Measurements from ENCODE around the gene DNAI4.

DNA sequence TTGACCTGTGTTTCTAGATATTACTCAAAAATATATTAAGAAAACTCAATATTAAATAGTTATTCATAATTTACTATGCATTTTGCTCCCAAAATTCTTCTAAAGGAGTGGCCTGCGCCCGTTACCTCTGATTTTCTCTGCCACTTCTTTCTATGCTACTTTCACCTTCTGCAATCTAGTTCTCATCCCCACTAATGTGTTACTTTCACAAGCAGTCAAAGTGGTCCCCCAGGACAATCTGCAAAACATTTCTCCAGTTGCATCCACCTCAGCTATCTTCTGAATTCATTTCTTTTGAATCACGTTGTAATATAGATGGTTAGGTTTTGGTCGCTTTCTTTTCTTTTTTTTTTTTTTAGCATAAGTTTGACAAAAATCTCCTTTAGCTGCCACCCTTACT lies 137.0 kb downstream of the DNAI4 start:
- TF ChIP-seq, protein P1, sequence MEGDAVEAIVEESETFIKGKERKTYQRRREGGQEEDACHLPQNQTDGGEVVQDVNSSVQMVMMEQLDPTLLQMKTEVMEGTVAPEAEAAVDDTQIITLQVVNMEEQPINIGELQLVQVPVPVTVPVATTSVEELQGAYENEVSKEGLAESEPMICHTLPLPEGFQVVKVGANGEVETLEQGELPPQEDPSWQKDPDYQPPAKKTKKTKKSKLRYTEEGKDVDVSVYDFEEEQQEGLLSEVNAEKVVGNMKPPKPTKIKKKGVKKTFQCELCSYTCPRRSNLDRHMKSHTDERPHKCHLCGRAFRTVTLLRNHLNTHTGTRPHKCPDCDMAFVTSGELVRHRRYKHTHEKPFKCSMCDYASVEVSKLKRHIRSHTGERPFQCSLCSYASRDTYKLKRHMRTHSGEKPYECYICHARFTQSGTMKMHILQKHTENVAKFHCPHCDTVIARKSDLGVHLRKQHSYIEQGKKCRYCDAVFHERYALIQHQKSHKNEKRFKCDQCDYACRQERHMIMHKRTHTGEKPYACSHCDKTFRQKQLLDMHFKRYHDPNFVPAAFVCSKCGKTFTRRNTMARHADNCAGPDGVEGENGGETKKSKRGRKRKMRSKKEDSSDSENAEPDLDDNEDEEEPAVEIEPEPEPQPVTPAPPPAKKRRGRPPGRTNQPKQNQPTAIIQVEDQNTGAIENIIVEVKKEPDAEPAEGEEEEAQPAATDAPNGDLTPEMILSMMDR (conservative IDR thresholded peaks at IDR 0.05; ENCODE audit: low read depth, low read length), result no peak
- no peak for TF ChIP-seq EZH2 (IDR thresholded peaks at IDR 0.05; ENCODE audit: borderline replicate concordance, low read depth, low read length, poor library complexity, severe bottlenecking)
